Measurements from ENCODE around the gene DNAJB2. TPM values are rescaled to one million over a fixed set of nuclear protein-coding genes. Genes with fewer than 3 reads are reported as not detected.

DNAJB2 gene
- total and polyA plus RNA-seq, 2 experiments from 2014 or later = 60.6 to 182 TPM

GRCh38 chr2:219334076-219334475 is 54.9 kb downstream of the DNAJB2 start:
- no peaks in the 10 kb centered on the region for H3K9me3 ChIP-seq (ENCODE audit: low read depth)
- H3K4me1 ChIP-seq (ENCODE audit: low read depth) = no peaks in the 10 kb centered on the region
- H3K36me3 ChIP-seq = no peaks in the 10 kb centered on the region
- H3K27ac ChIP-seq = no peak overlapping the region
- peaks cover 95% of the 10 kb centered on the region for H3K27me3 ChIP-seq
- H3K4me3 ChIP-seq = no peak overlapping the region
- no peak for TF ChIP-seq CTCF (IDR thresholded peaks at IDR 0.05; ENCODE audit: low read depth, low read length)
- DNase-seq (ENCODE audit: low read depth in 1 of 2, low spot score in 1 of 2) = no peak

GRCh38 chr2:219335373-219335786 is 56.2 kb downstream of the DNAJB2 start:
- Histone ChIP-seq H3K4me3 (no peak overlapping the region), H3K27me3 (peaks cover 95% of the 10 kb centered on the region), H3K36me3 (no peaks in the 10 kb centered on the region), H3K9me3 (ENCODE audit: low read depth) (no peaks in the 10 kb centered on the region), H3K4me1 (ENCODE audit: low read depth) (no peaks in the 10 kb centered on the region), H3K27ac (no peak overlapping the region)
- DNase-seq (ENCODE audit: low read depth in 1 of 2, low spot score in 1 of 2) = no peak
- no peak for TF ChIP-seq CTCF (IDR thresholded peaks at IDR 0.05; ENCODE audit: low read depth, low read length)

Other genes with a start within 250 kb of the DNAJB2 start
- gene CFAP65, start 237.8 kb upstream of the DNAJB2 start, total RNA-seq = 0.07 and 2.2 TPM in 2 replicates
- 0.12 and 0.45 TPM in 2 replicates for gene CFAP65, start 237.8 kb upstream of the DNAJB2 start, polyA plus RNA-seq
- gene IHH, start 218.4 kb upstream of the DNAJB2 start, total RNA-seq = not detected in 2 replicates
- not detected in 2 replicates for gene IHH, start 218.4 kb upstream of the DNAJB2 start, polyA plus RNA-seq
- 8.4 and 12.9 TPM in 2 replicates for gene NHEJ1, start 118.6 kb upstream of the DNAJB2 start, total RNA-seq
- gene NHEJ1, start 118.6 kb upstream of the DNAJB2 start, polyA plus RNA-seq = 7.7 and 9.4 TPM in 2 replicates
- gene SLC23A3, start 109.3 kb upstream of the DNAJB2 start, total RNA-seq = 0.09 TPM in 1 of 2 replicates, not detected in the other
- gene SLC23A3, start 109.3 kb upstream of the DNAJB2 start, polyA plus RNA-seq = 0.11 TPM in 1 of 2 replicates, not detected in the other
- 42.1 and 42.6 TPM in 2 replicates for gene CNPPD1, start 102.4 kb upstream of the DNAJB2 start, total RNA-seq
- 70.2 and 81.9 TPM in 2 replicates for gene CNPPD1, start 102.4 kb upstream of the DNAJB2 start, polyA plus RNA-seq
- gene RETREG2, start 101.1 kb upstream of the DNAJB2 start, total RNA-seq = 72.0 and 74.0 TPM in 2 replicates
- gene RETREG2, start 101.1 kb upstream of the DNAJB2 start, polyA plus RNA-seq = 77.6 and 101 TPM in 2 replicates
- gene ZFAND2B, start 72.6 kb upstream of the DNAJB2 start, total RNA-seq = 32.6 and 35.4 TPM in 2 replicates
- 49.0 and 54.8 TPM in 2 replicates for gene ZFAND2B, start 72.6 kb upstream of the DNAJB2 start, polyA plus RNA-seq
- gene ABCB6, start 60.4 kb upstream of the DNAJB2 start, total RNA-seq = 9.6 and 24.2 TPM in 2 replicates
- gene ABCB6, start 60.4 kb upstream of the DNAJB2 start, polyA plus RNA-seq = 24.2 and 32.9 TPM in 2 replicates
- 71.4 and 75.1 TPM in 2 replicates for gene ATG9A, start 49.7 kb upstream of the DNAJB2 start, total RNA-seq
- 74.3 and 85.0 TPM in 2 replicates for gene ATG9A, start 49.7 kb upstream of the DNAJB2 start, polyA plus RNA-seq
- 100 and 139 TPM in 2 replicates for gene ANKZF1, start 49.6 kb upstream of the DNAJB2 start, total RNA-seq
- gene ANKZF1, start 49.6 kb upstream of the DNAJB2 start, polyA plus RNA-seq = 135 and 175 TPM in 2 replicates
- gene GLB1L, start 33.9 kb upstream of the DNAJB2 start, total RNA-seq = 10.4 TPM in 2 replicates
- 3.3 and 12.0 TPM in 2 replicates for gene GLB1L, start 33.9 kb upstream of the DNAJB2 start, polyA plus RNA-seq
- 28.5 and 31.6 TPM in 2 replicates for gene STK16, start 33.9 kb upstream of the DNAJB2 start, total RNA-seq
- 12.1 and 15.8 TPM in 2 replicates for gene STK16, start 33.9 kb upstream of the DNAJB2 start, polyA plus RNA-seq
- gene TUBA4B, start 26.1 kb upstream of the DNAJB2 start, total RNA-seq = not detected in 2 replicates
- gene TUBA4B, start 26.1 kb upstream of the DNAJB2 start, polyA plus RNA-seq = not detected in 2 replicates
- 1.6 and 2.6 TPM in 2 replicates for gene TUBA4A, start 25.4 kb upstream of the DNAJB2 start, total RNA-seq
- 2.3 and 6.5 TPM in 2 replicates for gene TUBA4A, start 25.4 kb upstream of the DNAJB2 start, polyA plus RNA-seq
- 0.36 and 1.2 TPM in 2 replicates for gene PTPRN, start 30.0 kb downstream of the DNAJB2 start, total RNA-seq
- gene PTPRN, start 30.0 kb downstream of the DNAJB2 start, polyA plus RNA-seq = 0.22 and 1.4 TPM in 2 replicates
- gene RESP18, start 53.4 kb downstream of the DNAJB2 start, total RNA-seq = not detected in 2 replicates
- gene RESP18, start 53.4 kb downstream of the DNAJB2 start, polyA plus RNA-seq = not detected in 2 replicates
- gene DNPEP, start 108.5 kb downstream of the DNAJB2 start, total RNA-seq = 67.2 and 70.4 TPM in 2 replicates
- 104 and 117 TPM in 2 replicates for gene DNPEP, start 108.5 kb downstream of the DNAJB2 start, polyA plus RNA-seq
- 37.2 and 47.0 TPM in 2 replicates for gene DES, start 139.0 kb downstream of the DNAJB2 start, total RNA-seq
- gene DES, start 139.0 kb downstream of the DNAJB2 start, polyA plus RNA-seq = 17.5 and 20.4 TPM in 2 replicates
- gene SPEG, start 155.5 kb downstream of the DNAJB2 start, total RNA-seq = 275 and 292 TPM in 2 replicates
- 185 and 188 TPM in 2 replicates for gene SPEG, start 155.5 kb downstream of the DNAJB2 start, polyA plus RNA-seq
- 35.0 and 45.5 TPM in 2 replicates for gene GMPPA, start 219.5 kb downstream of the DNAJB2 start, total RNA-seq
- gene GMPPA, start 219.5 kb downstream of the DNAJB2 start, polyA plus RNA-seq = 52.7 and 67.5 TPM in 2 replicates
- gene ASIC4, start 235.1 kb downstream of the DNAJB2 start, total RNA-seq = 6.4 and 9.5 TPM in 2 replicates
- gene ASIC4, start 235.1 kb downstream of the DNAJB2 start, polyA plus RNA-seq = 3.3 and 4.3 TPM in 2 replicates